Measurements from ENCODE around the gene TNFAIP8L2.

The TNFAIP8L2 gene

GRCh38 chr1:151156515-151156819, at the start of gene TNFAIP8L2:
TSS of gene TNFAIP8L2 (plus strand) at chr1:151156649. CDS start at chr1:151158698, 2,049 bp downstream.
- DNase-seq = peak; percentile 69 to 80

DNA sequence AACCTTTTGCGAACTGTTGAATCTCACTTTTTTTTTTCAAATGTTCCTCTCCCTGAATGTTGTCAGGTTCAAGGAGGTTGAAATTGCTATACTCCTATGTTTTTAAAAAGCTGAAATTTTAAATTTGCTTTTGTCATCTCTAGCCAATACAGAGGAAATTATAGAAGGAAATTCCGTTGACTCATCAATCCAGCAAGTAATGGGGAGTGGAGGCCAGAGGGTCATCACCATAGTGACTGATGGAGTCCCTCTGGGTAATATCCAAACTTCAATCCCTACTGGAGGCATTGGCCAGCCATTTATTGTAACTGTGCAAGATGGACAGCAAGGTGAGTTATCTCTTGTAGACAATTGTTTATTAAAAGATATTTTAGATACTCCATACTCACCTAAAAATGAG, 49.6 kb upstream of the TNFAIP8L2 start:
- DNase-seq = no peak

DNA sequence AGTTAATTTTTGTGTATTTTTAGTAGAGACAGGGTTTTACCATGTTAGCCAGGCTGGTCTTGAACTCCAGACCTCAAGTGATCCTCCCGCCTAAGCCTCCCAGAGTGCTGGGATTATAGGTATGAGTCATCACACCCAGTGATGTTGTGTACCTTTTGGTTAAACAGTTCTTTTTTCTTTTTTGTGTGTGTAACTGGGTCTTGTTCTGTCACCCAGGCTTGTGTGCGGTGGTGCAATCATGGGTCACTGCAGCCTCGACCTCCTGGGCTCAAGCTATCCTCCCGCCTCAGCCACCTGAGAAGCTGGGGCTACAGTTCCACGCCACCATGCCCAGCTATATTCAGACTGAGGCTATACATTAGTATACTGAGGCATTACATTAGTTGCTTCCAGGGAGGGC, 48.1 kb upstream of the TNFAIP8L2 start:
- no peak for DNase-seq

GRCh38 chr1:151113877-151114276, 42.6 kb upstream of the TNFAIP8L2 start:
- no peak for DNase-seq

DNA sequence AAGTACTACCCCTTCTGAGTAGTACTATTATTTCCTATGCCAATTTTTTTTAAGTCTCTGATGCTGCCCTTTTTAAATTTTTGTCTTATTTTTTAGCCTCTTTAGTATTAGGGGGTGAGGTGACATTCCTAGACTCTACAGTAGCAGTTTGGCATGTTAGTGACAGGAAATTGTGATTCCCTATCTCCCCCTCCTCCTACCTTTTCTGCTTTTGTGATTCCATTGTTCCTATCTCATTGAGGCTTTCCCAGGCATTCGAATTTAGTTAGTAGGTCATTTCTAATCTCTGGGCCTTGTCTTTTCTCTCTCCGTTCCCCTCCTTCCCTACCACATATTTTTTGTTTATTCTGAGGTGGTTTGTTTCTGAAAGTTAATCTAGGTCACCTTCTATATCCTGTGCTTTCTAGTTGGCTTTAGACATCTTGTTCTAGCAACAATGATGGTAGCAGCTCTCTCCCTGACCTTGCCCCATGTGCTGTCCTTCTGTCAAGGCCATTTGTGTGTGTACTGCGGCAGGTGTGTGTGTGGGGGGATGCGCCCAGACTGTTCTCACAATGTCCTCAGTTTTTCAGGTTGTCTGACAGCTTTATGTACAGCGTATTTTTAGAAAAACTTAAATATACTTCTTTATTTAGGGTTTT, 31.6 kb upstream of the TNFAIP8L2 start:
- DNase-seq = no peak

DNA sequence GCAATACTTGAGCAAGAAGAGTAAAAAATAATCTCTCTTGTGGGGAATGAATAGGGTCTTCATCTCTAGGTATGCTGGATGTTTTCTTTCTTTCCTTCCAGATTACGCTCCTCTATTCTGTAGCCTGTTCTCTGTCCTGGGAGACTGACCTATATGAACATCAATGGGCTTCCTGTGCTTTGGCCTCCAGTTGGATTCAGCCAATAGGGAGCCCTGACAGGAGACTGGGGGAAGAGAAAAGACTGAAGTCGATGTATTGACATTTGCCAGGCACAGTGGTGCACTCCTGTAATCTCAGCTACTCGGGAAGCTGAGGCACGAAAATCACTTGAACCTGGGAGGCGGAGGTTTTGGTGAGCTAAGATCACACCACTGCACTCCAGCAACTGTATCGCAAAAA, 27.6 kb upstream of the TNFAIP8L2 start:
- DNase-seq = no peak

- no peak for DNase-seq
Observed at GRCh38 chr1:151130987-151131586, 25.4 kb upstream of the TNFAIP8L2 start.

GRCh38 chr1:151131701-151132334, 24.6 kb upstream of the TNFAIP8L2 start:
- no peak for DNase-seq

DNA sequence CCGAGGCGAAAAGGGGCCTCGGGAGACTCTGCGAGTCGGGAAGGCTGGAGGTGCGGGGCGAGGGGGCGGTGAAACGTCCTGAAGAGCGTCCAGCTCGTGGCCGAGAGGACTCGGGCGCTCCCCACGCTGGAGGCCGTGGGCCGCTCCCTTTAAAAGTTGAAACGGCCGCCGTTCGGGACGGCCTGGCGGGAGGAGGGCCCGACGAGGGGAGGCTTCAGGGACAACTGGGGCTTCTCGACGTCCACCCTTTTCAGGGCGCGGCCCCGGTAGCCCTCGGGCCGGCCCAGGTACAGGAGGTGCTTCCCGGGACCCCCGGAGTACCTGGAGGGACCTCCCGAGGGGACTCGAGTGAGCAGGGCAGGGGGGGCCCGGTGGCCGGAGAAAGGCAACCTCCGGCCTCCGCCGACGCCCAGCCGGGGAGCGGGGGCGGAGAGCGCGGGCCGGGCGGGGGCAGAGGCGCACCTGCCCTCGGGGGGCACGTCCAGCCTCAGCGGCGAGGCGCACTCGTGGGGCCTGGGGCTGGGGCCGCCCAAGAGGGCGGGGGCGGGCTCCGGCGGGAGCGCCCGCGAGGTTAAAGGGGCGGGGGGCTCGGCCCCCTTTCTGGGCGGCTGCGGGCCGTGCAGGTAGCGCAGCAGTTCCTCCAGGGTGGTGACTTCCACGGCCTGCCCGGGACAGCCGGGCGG, 24.0 kb upstream of the TNFAIP8L2 start:
- DNase-seq = no peak

DNA sequence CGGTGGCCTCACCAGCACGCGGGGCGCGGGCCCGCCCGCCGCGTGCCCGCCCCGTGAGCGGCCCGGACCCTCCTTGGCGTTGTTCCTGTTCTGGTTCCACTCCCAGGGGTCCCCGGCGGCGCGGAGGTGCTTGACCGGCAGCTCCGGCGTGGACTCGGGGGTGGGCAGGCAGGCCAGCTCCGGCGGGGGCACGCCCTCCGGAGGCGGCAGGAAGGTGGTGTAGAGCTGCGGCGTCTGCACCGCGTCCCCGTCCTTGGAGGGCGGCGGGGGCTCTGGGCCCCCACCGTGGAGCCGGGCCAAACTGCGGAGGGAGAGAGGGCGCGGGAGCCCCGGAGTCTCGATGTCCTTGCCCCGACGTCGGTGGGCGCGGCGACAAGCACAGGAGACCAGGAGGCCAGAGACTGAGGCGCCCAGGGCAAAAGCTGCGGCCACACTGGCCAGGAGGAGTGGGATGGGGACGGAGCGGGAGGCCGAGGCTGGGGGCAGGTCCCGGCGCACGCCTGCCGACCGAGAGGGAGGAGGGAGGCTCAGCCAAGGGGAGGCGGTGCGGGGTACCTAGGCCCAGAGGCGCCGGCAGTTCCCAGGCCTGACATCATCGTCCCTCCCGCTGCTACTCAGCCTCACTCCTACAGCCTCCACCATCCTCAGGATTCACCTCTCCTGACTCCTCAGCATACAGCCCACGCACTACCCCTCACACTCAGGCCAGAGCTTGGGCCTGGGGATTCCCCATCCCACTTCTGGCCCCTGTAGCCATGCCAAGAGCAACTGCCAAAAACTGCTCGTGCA, 23.2 kb upstream of the TNFAIP8L2 start:
- no peak for DNase-seq

GRCh38 chr1:151134396-151134795, 22.1 kb upstream of the TNFAIP8L2 start:
- no peak for DNase-seq

GRCh38 chr1:151134991-151135390, 21.5 kb upstream of the TNFAIP8L2 start:
- no peak for DNase-seq

DNA sequence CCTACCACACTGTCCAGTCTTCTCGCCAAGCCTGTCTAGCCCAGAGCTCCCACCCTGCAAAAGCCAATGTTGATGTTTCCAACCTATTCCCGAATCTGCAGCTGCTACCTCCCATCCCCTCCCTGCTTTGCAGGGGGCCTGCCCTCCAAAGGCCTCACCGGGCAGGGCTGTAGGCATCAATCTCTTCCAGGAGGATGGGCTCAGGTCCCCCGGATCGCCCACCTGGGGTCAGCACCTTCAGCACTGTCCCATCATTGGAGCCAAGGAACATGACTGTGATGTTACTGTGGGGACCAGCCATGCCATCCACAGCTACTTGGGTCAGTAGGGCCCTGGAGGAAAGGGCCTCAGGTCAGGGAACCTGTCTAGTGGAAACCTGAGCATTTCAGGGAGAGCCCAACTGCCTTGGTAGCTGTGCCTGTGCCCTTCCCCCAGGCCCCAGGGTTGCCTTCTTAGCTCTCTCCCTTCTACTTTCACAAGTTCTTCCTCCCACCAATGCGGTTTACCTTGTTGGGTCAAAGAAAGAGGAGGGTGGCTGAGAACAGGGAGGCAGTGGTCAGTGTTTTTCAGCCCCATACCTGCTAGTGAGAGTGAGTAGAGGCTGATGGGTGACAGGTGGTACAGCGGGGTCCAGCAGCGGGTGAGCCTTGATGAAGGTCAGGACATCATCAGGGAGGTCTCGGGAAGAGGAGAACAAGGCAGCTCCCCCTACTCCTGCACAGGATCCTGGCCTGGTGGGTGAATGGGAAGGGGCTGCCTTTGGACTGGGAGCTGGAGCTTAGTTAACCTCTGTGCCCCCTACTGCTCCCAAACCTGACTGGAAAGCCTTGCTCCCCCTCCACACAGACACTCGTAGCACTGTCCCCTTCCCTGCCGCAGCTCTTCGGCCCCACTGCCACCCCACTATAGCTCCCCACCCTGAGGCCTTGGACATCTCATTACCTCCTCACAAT, 20.7 kb upstream of the TNFAIP8L2 start:
- no peak for DNase-seq

GRCh38 chr1:151137789-151138188, 18.7 kb upstream of the TNFAIP8L2 start:
- no peak for DNase-seq

DNA sequence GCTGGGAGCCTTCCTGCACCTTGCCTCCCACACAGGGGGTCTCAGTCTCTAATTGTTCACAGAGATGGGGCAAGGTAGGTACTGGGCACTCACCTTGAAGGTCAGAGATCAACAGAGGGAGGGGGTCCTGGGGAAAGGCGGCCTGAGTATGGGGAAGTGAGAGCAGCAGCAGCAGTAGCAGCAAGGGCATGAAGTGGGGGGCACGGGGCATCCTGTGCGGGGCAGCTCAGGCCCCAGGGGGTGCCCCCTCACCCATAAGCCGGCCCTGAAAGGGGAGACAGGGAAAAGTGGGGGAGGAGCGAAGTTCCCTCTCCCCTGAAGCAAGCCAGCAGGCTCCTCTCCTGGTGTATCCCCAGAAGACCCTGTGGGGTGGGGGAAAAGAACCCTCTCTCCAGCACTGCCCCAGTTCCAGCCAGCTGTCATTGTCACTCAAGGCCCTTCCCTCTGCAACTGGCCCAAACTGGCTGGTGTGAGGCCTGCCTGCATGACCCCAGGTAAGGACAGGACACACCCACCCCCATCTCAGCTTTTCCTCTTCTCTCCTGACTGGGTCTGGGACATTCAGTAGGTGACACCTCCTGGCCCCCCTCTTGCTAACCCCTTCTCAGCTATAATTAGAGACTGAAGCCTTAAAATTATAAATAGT, 13.9 kb upstream of the TNFAIP8L2 start:
- no peak for DNase-seq

DNA sequence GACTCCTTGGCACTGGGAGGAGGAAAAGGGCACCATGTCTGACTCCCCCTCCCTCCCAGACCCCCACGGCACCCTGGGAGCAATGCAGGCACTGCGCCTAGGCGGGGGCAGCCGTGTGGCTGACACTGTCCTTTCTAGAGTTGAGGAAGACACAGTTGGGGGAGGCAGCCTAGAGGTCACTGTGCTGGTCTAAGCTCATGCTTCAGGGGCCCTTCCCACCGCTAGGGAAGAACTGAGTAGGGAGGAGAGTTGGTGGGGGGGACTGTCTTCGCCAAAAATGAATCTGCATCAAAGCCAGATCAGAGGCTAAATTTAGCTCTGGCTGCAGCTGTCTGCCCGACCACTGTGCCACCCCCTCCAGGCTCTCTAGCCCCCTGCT, 13.4 kb upstream of the TNFAIP8L2 start:
- no peak for DNase-seq

DNA sequence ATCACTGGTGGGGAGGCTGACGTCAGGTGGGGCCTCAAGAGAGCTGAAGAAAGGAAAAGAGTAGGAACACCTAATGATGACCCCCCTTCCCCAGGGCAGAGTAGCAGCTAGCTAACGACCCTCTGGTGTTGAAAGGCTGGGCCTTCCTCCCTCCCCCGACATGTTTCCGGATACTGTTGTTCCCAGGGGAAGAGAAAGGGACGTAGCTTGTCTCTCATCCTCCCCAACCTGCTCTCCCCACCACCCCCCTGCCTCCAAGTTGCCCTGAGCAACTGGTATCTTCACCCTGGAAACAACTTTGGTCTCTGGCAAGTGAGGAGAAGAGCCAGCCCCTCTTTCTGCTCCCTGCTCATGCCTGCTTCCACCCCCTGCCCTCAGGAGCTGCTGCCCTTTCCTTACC, 12.5 kb upstream of the TNFAIP8L2 start:
- no peak for DNase-seq

GRCh38 chr1:151144474-151145303, 11.8 kb upstream of the TNFAIP8L2 start:
- no peak for DNase-seq

GRCh38 chr1:151145304-151146071, 11.0 kb upstream of the TNFAIP8L2 start:
- no peak for DNase-seq

GRCh38 chr1:151146072-151146411, 10.4 kb upstream of the TNFAIP8L2 start:
- no peak for DNase-seq

All from Kasumi-1 (cell line).